SK-N-SH treated with all-trans-retinoic acid at 6 μM for 48 hours (cell line): Measurements from ENCODE around the gene PPOX.

Experiments used
- ATAC-seq: fragments of 200-7000 bp; cut with Tn5 transposase; 3 replicates; pipeline ENCODE4 v1.9.1; 2020; ENCODE audit warnings: mild to moderate bottlenecking, moderate library complexity
- ARNTL ChIP-seq: fragments of 450-650 bp; formaldehyde crosslinking; IDR thresholded peaks from 2 replicates; pipeline ENCODE4 v1.5.0; 2020; ENCODE audit warnings: low read depth, mild to moderate bottlenecking, moderate library complexity, borderline replicate concordance
- BACH2 ChIP-seq: fragments of 250-450 bp; sonication (Bioruptor Pico); IDR thresholded peaks from 2 replicates; pipeline ENCODE4 v1.9.0; 2021; ENCODE audit warnings: mild to moderate bottlenecking, borderline replicate concordance
- CREB5 ChIP-seq: fragments of 250-450 bp; sonication (Bioruptor Pico); IDR thresholded peaks from 2 replicates; pipeline ENCODE4 v1.5.1; 2020; ENCODE audit warnings: low read depth, mild to moderate bottlenecking, moderate library complexity
- CSDC2 ChIP-seq: fragments of 250-450 bp; sonication (Bioruptor Pico); IDR thresholded peaks from 2 replicates; pipeline ENCODE4 v1.5.0; 2020; ENCODE audit warnings: mild to moderate bottlenecking, moderate library complexity
- CSRNP3 ChIP-seq: fragments of 250-450 bp; sonication (Bioruptor Pico); IDR thresholded peaks from 2 replicates; pipeline ENCODE4 v1.5.1; 2021; ENCODE audit warnings: mild to moderate bottlenecking, moderate library complexity
- ESRRG ChIP-seq: fragments of 250-450 bp; sonication (Bioruptor Pico); IDR thresholded peaks from 2 replicates; pipeline ENCODE4 v1.6.1; 2021; ENCODE audit warnings: mild to moderate bottlenecking
- GLIS3 ChIP-seq: fragments of 250-450 bp; sonication (Bioruptor Pico); IDR thresholded peaks from 2 replicates; pipeline ENCODE4 v1.5.0; 2020; ENCODE audit warnings: mild to moderate bottlenecking, moderate library complexity
- OSR1 ChIP-seq: fragments of 250-450 bp; sonication (Bioruptor Pico); IDR thresholded peaks from 2 replicates; pipeline ENCODE4 v1.8.0; 2022; ENCODE audit warnings: moderate library complexity, mild to moderate bottlenecking, inconsistent platforms
- PATZ1 ChIP-seq: fragments of 250-450 bp; sonication (Bioruptor Pico); IDR thresholded peaks from 2 replicates; pipeline ENCODE4 v1.8.0; 2020; ENCODE audit warnings: mild to moderate bottlenecking, moderate library complexity, borderline replicate concordance
- POU6F1 ChIP-seq: fragments of 250-450 bp; sonication (Bioruptor Pico); IDR thresholded peaks from 2 replicates; pipeline ENCODE4 v1.8.0; 2021; ENCODE audit warnings: low read depth, mild to moderate bottlenecking, moderate library complexity, borderline replicate concordance
- PPARA ChIP-seq: fragments of 250-450 bp; sonication (Bioruptor Pico); IDR thresholded peaks from 2 replicates; pipeline ENCODE4 v1.5.0; 2020; ENCODE audit warnings: mild to moderate bottlenecking, borderline replicate concordance
- RARB ChIP-seq: fragments of 250-450 bp; sonication (Bioruptor Pico); IDR thresholded peaks from 2 replicates; pipeline ENCODE4 v1.8.0; 2021; ENCODE audit warnings: mild to moderate bottlenecking, moderate library complexity
- SNAI2 ChIP-seq: fragments of 250-450 bp; sonication (Bioruptor Pico); IDR thresholded peaks from 2 replicates; pipeline ENCODE4 v1.5.0; 2020; ENCODE audit warnings: mild to moderate bottlenecking, moderate library complexity
- TCF4 ChIP-seq: fragments of 250-450 bp; sonication (Bioruptor Pico); IDR thresholded peaks from 2 replicates; pipeline ENCODE4 v1.8.0; 2021; ENCODE audit warnings: mild to moderate bottlenecking, moderate library complexity, borderline replicate concordance
- TOX ChIP-seq: fragments of 250-450 bp; sonication (Bioruptor Pico); IDR thresholded peaks from 2 replicates; pipeline ENCODE4 v1.8.0; 2021; ENCODE audit warnings: mild to moderate bottlenecking, moderate library complexity, borderline replicate concordance
- TSHZ2 ChIP-seq: fragments of 250-450 bp; sonication (Bioruptor Pico); IDR thresholded peaks from 2 replicates; pipeline ENCODE4 v1.5.0; 2020; ENCODE audit warnings: mild to moderate bottlenecking, moderate library complexity
- ZC3H10 ChIP-seq: fragments of 250-450 bp; sonication (Bioruptor Pico); IDR thresholded peaks from 2 replicates; pipeline ENCODE4 v1.5.1; 2021; ENCODE audit warnings: mild to moderate bottlenecking, moderate library complexity
- ZFP30 ChIP-seq: fragments of 450-650 bp; formaldehyde crosslinking; IDR thresholded peaks from 2 replicates; pipeline ENCODE4 v1.5.0; 2022; ENCODE audit warnings: mild to moderate bottlenecking, moderate library complexity
- ZNF565 ChIP-seq: fragments of 450-650 bp; formaldehyde crosslinking; conservative IDR thresholded peaks from 2 replicates; pipeline ENCODE4 v1.5.0; 2020; ENCODE audit warnings: low read depth, mild to moderate bottlenecking, moderate library complexity
- ZNF8 ChIP-seq: fragments of 450-650 bp; formaldehyde crosslinking; IDR thresholded peaks from 2 replicates; pipeline ENCODE4 v1.5.0; 2020; ENCODE audit warnings: mild to moderate bottlenecking, moderate library complexity

PPOX gene

GRCh38 chr1:161188381-161188780 lies 22.2 kb downstream of the PPOX start (continued):
- TF ChIP-seq PATZ1 (CRISPR knock-in tag) (no peak), OSR1 (CRISPR knock-in tag) (no peak), ZFP30 (CRISPR knock-in tag) (no peak), TOX (no peak), ZNF8 (no peak)

- TF ChIP-seq BACH2 (CRISPR knock-in tag): no peak
- TF ChIP-seq ZFP30 (CRISPR knock-in tag): no peak
- TF ChIP-seq ZNF8: no peak
- no peak for TF ChIP-seq CREB5 (CRISPR knock-in tag)
- TF ChIP-seq ZNF565 (CRISPR knock-in tag): no peak
- no peak for TF ChIP-seq TCF4 (CRISPR knock-in tag)
- TF ChIP-seq POU6F1 (CRISPR knock-in tag): no peak
- TF ChIP-seq ARNTL: no peak
- TF ChIP-seq PPARA (CRISPR knock-in tag): no peak
- TF ChIP-seq ESRRG (CRISPR knock-in tag): no peak
- TF ChIP-seq TOX: no peak
- TF ChIP-seq ZC3H10 (CRISPR knock-in tag): no peak
- no peak for TF ChIP-seq RARB (CRISPR knock-in tag)
- TF ChIP-seq TSHZ2: no peak
- TF ChIP-seq CSDC2: no peak
- TF ChIP-seq PATZ1 (CRISPR knock-in tag): no peak
- no peak for TF ChIP-seq GLIS3
- TF ChIP-seq SNAI2 (CRISPR knock-in tag): no peak
- ATAC-seq: no peak
Measured at GRCh38 chr1:161189036-161189435, 22.8 kb downstream of the PPOX start.

- no peak for ATAC-seq
- no peak for TF ChIP-seq CSRNP3
- no peak for TF ChIP-seq TOX
- TF ChIP-seq TSHZ2: no peak
- TF ChIP-seq ZFP30 (CRISPR knock-in tag): no peak
- no peak for TF ChIP-seq BACH2 (CRISPR knock-in tag)
- no peak for TF ChIP-seq PPARA (CRISPR knock-in tag)
- no peak for TF ChIP-seq CREB5 (CRISPR knock-in tag)
- TF ChIP-seq PATZ1 (CRISPR knock-in tag): no peak
Measured at GRCh38 chr1:161190962-161191521, 24.8 kb downstream of the PPOX start.
